Stimulated activated CD8-positive, alpha-beta memory T cell treated with anti-CD3 and anti-CD28 coated beads, Interleukin-7, amount 100 ng/mL, for 24 hours (primary cell): ENCODE data around the gene LUC7L2.
"Not testable (repeated sequence)": the region's sequence is repeated elsewhere in the genome, so short reads cannot be mapped to it uniquely, and the experiment has no call there.

Source experiments
- DNase-seq: peaks from one replicate; pipeline ENCODE4 v3.0.0-alpha.2; 2020; ENCODE audit warnings: low read depth

The LUC7L2 gene

DNA sequence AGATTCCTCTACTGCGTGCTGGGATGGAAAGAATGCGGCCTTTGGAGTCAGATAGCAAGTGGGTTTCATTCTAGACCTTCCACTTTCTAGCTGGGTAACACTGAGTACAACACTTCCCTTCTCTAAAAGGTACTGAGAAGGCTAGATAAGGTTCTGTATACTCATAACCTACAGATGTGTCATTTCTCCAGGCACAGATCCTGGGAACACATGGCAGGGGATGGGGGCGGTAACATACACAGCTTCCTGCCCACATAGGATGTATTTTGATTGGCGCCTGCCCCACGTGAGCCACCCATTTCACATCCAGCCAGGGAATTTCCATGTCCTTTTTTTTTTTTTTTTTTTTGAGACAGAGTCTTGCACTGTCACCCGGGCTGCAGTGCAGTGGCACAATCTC is 91.9 kb downstream of the LUC7L2 start:
- DNase-seq, result no peak

DNA sequence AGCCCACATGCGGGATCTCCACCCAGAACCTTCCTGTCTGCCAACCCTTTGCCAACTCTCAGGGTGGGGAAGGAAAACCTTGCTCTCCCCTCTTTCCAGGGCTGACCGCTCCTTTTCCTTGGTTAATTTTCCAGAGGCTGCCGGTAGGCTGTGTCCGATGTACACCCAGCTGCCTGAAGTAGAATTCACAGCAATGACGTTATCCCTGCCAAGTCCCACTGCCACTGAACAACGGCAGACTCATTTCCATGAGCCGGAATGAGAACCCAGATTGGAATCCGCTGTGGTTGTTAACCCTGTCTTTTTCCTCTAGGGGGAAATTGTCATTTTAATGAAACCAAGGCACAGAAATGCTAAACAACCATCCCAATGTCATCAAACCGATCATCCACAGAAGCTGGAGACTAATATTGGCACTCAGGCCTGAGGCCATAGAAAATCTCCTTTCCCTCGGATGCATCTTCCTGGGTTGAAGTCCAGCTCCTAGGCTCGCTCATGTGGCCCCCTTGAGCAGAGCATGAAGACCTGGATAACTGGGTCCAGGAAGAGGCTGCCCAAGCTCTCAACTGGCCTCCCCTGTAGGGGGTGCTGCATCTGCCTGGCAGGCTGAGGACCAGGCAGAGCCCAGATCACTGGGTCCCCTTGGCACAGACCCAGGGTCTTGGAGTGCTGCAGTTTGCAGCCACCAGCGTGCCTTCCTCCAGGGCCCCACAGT is 93.4 kb downstream of the LUC7L2 start:
- DNase-seq, result no peak

DNA sequence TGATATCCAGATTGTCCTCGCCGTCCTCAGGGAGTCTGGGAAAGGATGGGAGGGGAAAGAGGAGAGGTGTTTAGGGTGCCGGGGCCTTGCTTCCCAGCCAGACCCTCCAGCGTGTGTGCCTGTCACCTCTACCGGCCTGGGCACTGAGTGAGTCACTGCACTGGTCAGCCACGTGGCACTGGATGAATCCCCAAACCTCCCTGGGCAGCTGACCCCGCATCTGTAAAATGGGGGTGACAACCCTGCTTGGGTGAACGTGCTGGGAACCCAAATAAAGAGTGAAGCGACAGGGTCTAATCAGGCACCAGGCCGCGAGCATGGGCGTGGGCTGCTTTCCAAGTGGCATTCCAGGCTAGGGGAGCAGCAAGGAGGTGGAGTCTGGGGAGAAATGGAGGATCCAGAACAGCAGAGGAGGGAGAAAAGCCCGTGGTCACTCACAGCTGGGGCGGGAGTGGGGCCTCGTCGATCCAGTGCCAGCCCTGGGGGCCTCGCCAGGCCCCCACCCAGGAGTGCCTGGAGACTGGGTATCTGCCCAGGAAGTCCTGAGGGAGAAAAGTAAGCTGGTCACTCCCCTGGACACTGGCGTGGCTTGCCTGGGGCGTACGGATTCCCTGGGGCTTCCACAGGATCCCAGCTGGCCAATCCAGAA is 94.1 kb downstream of the LUC7L2 start:
- DNase-seq, result no peak

DNA sequence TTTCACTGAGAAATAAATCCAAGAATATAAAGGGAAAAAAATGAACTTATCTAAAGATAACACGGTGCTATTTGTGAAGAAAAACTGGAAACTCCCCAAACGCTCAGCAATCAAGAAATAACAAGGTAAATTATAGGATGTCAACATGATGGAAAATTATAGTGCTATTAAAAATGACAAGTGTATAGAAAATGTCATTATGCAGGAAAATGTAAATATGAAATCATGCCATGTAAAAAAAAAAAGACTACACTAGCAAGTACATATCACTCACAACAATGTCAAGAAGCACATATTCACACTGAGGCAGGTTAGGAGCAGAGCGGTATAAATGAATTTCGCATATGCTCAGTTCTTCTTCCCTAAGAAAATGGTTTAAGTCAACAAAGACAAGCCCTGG is 96.1 kb downstream of the LUC7L2 start:
- no peak for DNase-seq

DNA sequence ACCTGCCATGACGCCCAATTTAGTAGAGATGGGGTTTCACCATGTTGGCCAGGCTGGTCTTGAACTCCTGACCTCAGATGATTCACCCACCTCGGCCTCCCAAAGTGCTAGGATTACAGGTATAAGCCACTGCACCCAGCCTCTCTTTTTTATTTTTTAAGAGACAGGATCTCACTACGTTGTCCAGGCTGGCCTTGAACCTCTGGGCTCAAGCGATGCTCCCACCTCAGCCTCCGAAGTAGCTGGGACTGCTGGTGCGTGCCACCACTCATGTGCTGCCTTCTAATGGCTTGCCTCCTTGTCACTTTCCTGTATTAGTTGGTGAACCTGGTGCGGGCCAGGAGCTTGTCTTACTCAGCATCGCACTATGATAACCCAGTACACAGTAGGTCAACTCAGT is 96.8 kb downstream of the LUC7L2 start:
- no peak for DNase-seq

DNA sequence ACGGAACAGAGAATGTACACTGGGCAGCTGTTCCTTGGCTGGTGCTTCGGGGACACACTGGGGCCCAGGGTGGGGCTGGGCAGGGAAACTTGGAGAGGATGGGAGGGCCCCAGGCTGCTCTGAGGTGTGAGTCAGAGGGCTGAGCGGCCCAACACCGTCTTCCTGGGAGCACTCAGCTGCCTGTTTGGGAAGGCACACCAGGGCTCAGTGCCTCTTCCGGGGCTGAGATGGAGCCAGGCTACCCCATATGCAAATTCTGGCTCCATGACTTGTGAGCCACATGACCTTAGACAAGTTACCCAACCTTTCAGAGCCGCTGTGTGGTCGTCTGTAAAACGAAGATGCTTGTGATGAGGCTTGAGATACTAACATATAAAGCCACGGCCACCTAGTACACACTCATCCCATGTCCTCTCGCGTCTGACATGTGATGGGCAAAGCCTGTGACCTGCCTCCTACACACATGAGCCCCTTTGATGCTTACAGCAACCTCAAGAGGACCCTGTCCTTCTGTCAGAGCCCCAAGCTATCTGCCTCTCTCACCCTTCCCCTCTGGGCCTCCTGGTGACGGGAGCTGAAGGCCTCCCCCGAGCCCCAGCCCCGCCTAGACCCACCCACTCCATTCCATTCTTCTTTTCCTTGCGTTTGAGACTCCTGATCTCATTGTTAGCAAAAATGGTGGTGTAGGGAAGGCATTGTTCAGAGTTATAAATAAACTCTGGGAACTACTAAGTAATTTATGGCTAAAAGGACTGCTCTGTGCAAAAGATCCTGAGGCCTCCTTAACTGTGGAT is 97.7 kb downstream of the LUC7L2 start:
- DNase-seq, result no peak

DNA sequence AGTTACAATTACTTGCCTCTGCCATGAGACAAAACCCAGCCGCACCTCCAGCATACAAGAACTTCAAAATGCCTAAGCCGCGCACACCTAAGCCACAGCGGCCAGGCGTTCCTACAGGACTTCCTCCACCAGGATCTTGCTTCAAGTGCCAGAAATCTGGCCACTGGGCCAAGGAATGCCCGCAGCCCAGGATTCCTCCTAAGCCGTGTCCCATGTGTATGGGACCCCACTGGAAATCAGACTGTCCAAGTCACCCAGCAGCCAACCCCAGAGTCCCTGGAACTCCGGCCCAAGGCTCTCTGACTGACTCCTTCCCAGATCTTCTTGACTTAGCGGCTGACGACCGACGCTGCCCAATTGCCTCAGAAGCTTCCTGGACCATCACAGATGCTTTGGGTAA is 103.7 kb downstream of the LUC7L2 start:
- not testable (repeated sequence) for DNase-seq

DNA sequence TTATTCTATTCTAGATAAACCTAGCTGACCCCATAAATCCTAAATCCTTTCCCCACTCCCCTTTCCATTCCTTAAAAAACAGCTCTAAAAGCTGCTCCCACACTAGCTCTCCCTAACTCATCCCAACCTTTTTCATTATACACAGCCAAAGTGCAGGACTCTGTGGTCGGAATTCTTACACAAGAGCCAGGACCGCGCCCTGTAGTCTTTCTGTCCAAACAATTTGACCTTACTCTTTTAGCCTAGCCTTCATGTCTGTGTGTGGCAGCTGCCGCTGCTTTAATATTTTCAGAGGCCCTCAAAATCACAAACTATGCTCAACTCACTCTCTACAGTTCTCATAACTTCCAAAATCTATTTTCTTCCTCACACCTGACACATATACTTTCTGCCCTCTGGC is 104.8 kb downstream of the LUC7L2 start:
- DNase-seq, result not testable (repeated sequence)

DNA sequence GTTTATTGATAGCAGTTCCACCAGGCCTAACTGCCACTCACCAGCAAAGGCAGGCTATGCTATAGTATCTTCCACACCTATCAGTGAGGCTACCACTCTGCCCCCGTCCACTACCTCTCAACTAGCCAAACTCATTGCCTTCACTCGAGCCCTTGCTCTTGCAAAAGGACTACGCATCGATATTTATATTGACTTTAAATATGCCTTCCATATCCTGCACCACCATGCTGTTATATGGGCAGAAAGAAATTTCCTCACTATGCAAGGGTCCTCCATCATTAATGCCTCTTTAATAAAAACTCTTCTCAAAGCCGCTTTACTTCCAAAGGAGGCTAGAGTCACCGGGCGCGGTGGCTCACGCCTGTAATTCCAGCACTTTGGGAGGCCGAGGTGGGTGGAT is 105.4 kb downstream of the LUC7L2 start:
- not testable (repeated sequence) for DNase-seq

DNA sequence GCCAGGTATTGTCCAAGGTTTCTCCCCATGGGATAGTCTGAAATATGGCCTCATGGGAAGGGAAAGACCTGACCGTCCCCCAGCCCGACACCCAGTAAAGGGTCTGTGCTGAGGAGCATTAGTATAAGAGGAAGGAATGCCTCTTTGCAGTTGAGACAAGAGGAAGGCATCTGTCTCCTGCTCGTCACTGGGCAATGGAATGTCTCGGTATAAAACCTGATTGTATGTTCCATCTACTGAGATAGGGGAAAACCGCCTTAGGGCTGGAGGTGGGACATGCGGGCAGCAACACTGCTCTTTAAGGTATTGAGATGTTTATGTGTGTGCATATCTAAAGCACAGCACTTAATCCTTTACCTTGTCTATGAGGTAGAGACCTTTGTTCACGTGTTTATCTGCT is 108.0 kb downstream of the LUC7L2 start:
- not testable (repeated sequence) for DNase-seq

DNA sequence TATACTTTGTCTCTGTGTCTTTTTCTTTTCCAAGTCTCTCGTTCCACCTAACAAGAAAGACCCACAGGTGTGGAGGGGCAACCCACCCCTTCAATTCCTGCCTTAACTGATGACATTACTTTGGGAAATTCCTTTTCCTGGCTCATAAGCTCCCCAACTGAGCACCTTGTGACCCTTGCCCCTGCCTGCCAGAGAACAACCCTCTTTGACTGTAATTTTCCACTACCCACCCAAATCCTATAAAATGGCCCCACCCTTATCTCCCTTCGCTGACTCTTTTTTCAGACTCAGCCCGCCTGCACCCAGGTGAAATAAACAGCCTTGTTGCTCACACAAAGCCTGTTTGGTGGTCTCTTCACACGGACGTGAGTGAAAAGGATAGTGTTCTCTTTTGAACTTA is 108.6 kb downstream of the LUC7L2 start:
- not testable (repeated sequence) for DNase-seq

DNA sequence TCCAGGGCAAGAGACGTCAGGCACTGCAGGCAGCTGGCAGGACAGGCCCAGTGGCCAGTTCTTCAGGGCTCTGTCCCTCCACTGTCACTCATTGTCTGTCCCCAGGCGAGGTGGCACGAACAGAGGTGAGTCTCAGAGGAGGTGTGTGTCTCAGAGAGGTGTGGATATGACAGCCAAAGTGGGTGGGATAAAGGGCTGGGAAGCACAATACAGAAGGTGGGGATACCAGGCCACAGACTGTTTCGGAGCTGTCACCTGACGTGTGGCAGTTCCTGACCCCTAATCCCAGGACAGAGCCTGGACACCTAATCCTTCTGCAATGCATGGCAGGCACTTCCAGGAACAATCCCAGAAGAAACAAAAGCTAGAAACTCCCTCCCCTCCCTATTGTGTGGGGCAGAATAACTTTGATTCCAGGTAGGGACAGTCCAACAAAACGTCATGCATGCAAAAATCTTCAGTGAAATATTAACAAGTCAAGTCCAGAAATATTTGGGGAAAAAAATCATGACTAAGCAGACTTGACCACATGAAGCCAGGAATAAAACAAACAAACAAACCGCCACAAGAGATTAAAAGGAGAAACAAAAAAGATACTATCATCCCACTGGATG is 112.2 kb downstream of the LUC7L2 start:
- DNase-seq, result no peak
